GM23338 (cell line): Measurements from ENCODE around the gene CNTNAP2. TPM values are rescaled to one million over a fixed set of nuclear protein-coding genes. Genes with fewer than 3 reads are reported as not detected.

ENCODE experiments used
- ATAC-seq: fragments of 200-7000 bp; cut with Tn5 transposase; 3 replicates; pipeline ENCODE4 v1.9.1; 2020
- DNase-seq: peaks from one replicate; pipeline ENCODE4 v3.0.0-alpha.2; 2015; ENCODE audit warnings: low spot score
- H2AFZ ChIP-seq: fragments of 200-600 bp; sonication (generic); 2 replicates; pipeline ENCODE4 v1.8.0; 2016; ENCODE audit warnings: antibody characterized with exemption, mild to moderate bottlenecking, moderate library complexity
- H3F3A ChIP-seq: fragments of 200-600 bp; sonication (generic); replicated peaks from 2 replicates; pipeline ENCODE4 v1.8.0; 2017; ENCODE audit warnings: antibody characterized with exemption, mixed run types, low read depth
- H3K27ac ChIP-seq: fragments of 200-600 bp; sonication (generic); 2 replicates; pipeline ENCODE4 v1.6.1; 2016; ENCODE audit warnings: low read depth
- H3K27me3 ChIP-seq: fragments of 200-600 bp; sonication (generic); 2 replicates; pipeline ENCODE4 v1.8.0; 2016; ENCODE audit warnings: mild to moderate bottlenecking, mixed run types, moderate library complexity; ENCODE audit not compliant: insufficient read depth
- H3K36me3 ChIP-seq: fragments of 200-600 bp; sonication (generic); 2 replicates; pipeline ENCODE4 v1.8.0; 2016; ENCODE audit warnings: mild to moderate bottlenecking; ENCODE audit not compliant: insufficient read depth
- H3K4me1 ChIP-seq: fragments of 200-600 bp; sonication (generic); 2 replicates; pipeline ENCODE4 v1.8.0; 2016; ENCODE audit warnings: mild to moderate bottlenecking, moderate library complexity; ENCODE audit not compliant: insufficient read depth
- H3K4me2 ChIP-seq: fragments of 200-600 bp; sonication (generic); 2 replicates; pipeline ENCODE4 v1.7.1; 2017; ENCODE audit warnings: mixed run types
- H3K4me3 ChIP-seq: fragments of 200-600 bp; sonication (generic); 2 replicates; pipeline ENCODE4 v1.6.1; 2016; ENCODE audit warnings: mixed run types
- H3K79me2 ChIP-seq: fragments of 200-600 bp; sonication (generic); replicated peaks from 2 replicates; pipeline ENCODE4 v1.8.0; 2017; ENCODE audit warnings: mild to moderate bottlenecking; ENCODE audit not compliant: insufficient read depth
- H3K9me2 ChIP-seq: fragments of 200-600 bp; sonication (generic); 2 replicates; pipeline ENCODE4 v1.8.0; 2017; ENCODE audit not compliant: insufficient read depth
- H4K20me1 ChIP-seq: fragments of 200-600 bp; sonication (generic); replicated peaks from 2 replicates; pipeline ENCODE4 v1.8.0; 2017; ENCODE audit warnings: mild to moderate bottlenecking; ENCODE audit not compliant: insufficient read depth
- H3K27ac Mint-ChIP-seq: 2 replicates; pipeline ENCODE4 v1.8.0; 2020; ENCODE audit warnings: inconsistent platforms, mild to moderate bottlenecking, moderate library complexity, mixed read lengths
- H3K27me3 Mint-ChIP-seq: 3 replicates; pipeline ENCODE4 v1.8.0; 2022; ENCODE audit warnings: low read depth, mild to moderate bottlenecking, moderate library complexity, mixed read lengths, inconsistent platforms; ENCODE audit not compliant: insufficient read depth, poor library complexity
- H3K36me3 Mint-ChIP-seq: 3 replicates; pipeline ENCODE4 v1.8.0; 2021; ENCODE audit warnings: low read depth, mild to moderate bottlenecking, inconsistent platforms, moderate library complexity, mixed read lengths
- H3K4me1 Mint-ChIP-seq: 3 replicates; pipeline ENCODE4 v1.8.0; 2020; ENCODE audit warnings: mild to moderate bottlenecking, inconsistent platforms, mixed read lengths
- H3K4me3 Mint-ChIP-seq: 3 replicates; pipeline ENCODE4 v1.8.0; 2021; ENCODE audit warnings: moderate library complexity, mild to moderate bottlenecking, inconsistent platforms, mixed read lengths
- H3K9me3 Mint-ChIP-seq: 3 replicates; pipeline ENCODE4 v1.8.0; 2020; ENCODE audit warnings: moderate library complexity, mild to moderate bottlenecking, inconsistent platforms, mixed read lengths
- CREB1 ChIP-seq: fragments of 250-450 bp; sonication (Bioruptor Pico); IDR thresholded peaks from 2 replicates; pipeline ENCODE4 v1.5.0; 2020; ENCODE audit warnings: low read depth, mild to moderate bottlenecking, moderate library complexity
- EZH2phosphoT487 ChIP-seq: fragments of 200-600 bp; sonication (generic); IDR thresholded peaks from one replicate; pipeline ENCODE4 v1.8.1; 2018; ENCODE audit warnings: antibody characterized with exemption; ENCODE audit not compliant: unreplicated experiment
- JUNB ChIP-seq: IDR thresholded peaks from one replicate; pipeline ENCODE4 v1.6.1; 2016; ENCODE audit warnings: antibody characterized with exemption; ENCODE audit not compliant: unreplicated experiment
- NANOG ChIP-seq: IDR thresholded peaks from 2 replicates; pipeline ENCODE4 v1.6.1; 2016; ENCODE audit warnings: antibody characterized with exemption, borderline replicate concordance
- polyA plus RNA-seq: library from polyadenylated mRNA; unstranded; fragments of >200 nt; fragmentation: Nextera tagmentation; extraction: Ambion mirVana; gene quantifications from 2 replicates; pipeline ENCODE4 v1.2.1, GENCODE V29; 2016
- total RNA-seq: library from RNA; depleted of rRNA; stranded (reverse); fragments of >200 nt; shearing (Covaris generic); gene quantifications from 2 replicates; pipeline ENCODE4 v1.2.3, GENCODE V29; 2014
- TF ChIP-seq, protein P1 (sequence below): fragments of 250-450 bp; sonication (Bioruptor Pico); IDR thresholded peaks from 2 replicates; pipeline ENCODE4 v1.5.0; 2020; ENCODE audit warnings: mild to moderate bottlenecking, moderate library complexity
- TF ChIP-seq, protein P2 (sequence below): IDR thresholded peaks from 2 replicates; pipeline ENCODE4 v1.6.1; 2016; ENCODE audit warnings: antibody characterized with exemption
- TF ChIP-seq, protein P3 (sequence below), 2 experiments: fragments of 200-600 bp in 1 of 2; sonication (generic) in 1 of 2; conservative IDR thresholded peaks; 2 replicates each; pipeline versions ENCODE4 v1.5.1 to v1.6.1; 2016 to 2017; ENCODE audit warnings: antibody characterized with exemption in 2 of 2, low read depth in 2 of 2, mild to moderate bottlenecking in 2 of 2, moderate library complexity in 1 of 2

The CNTNAP2 gene
- total and polyA plus RNA-seq, 2 experiments from 2014 or later = 38.2 to 61.3 TPM

DNA sequence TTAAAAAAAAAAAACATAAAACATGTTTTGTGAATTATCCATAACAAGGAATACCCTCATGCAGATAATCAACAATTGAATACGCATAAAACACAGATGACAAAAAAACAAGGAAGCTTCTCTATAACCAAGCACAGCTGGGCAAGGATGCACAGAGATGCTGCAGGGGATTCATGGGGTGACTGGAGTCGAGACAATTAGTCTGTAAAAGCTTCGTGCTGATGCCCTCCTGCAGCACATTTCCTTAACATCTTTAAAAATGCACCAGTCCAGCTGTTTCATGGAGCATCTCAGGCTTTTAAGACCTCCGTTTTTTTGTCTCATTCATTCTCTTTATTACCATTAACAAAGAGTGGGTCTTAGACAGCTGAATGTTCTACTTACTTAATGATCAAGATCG, 1680.0 kb downstream of the CNTNAP2 start (continued):
- TF ChIP-seq, protein P1, sequence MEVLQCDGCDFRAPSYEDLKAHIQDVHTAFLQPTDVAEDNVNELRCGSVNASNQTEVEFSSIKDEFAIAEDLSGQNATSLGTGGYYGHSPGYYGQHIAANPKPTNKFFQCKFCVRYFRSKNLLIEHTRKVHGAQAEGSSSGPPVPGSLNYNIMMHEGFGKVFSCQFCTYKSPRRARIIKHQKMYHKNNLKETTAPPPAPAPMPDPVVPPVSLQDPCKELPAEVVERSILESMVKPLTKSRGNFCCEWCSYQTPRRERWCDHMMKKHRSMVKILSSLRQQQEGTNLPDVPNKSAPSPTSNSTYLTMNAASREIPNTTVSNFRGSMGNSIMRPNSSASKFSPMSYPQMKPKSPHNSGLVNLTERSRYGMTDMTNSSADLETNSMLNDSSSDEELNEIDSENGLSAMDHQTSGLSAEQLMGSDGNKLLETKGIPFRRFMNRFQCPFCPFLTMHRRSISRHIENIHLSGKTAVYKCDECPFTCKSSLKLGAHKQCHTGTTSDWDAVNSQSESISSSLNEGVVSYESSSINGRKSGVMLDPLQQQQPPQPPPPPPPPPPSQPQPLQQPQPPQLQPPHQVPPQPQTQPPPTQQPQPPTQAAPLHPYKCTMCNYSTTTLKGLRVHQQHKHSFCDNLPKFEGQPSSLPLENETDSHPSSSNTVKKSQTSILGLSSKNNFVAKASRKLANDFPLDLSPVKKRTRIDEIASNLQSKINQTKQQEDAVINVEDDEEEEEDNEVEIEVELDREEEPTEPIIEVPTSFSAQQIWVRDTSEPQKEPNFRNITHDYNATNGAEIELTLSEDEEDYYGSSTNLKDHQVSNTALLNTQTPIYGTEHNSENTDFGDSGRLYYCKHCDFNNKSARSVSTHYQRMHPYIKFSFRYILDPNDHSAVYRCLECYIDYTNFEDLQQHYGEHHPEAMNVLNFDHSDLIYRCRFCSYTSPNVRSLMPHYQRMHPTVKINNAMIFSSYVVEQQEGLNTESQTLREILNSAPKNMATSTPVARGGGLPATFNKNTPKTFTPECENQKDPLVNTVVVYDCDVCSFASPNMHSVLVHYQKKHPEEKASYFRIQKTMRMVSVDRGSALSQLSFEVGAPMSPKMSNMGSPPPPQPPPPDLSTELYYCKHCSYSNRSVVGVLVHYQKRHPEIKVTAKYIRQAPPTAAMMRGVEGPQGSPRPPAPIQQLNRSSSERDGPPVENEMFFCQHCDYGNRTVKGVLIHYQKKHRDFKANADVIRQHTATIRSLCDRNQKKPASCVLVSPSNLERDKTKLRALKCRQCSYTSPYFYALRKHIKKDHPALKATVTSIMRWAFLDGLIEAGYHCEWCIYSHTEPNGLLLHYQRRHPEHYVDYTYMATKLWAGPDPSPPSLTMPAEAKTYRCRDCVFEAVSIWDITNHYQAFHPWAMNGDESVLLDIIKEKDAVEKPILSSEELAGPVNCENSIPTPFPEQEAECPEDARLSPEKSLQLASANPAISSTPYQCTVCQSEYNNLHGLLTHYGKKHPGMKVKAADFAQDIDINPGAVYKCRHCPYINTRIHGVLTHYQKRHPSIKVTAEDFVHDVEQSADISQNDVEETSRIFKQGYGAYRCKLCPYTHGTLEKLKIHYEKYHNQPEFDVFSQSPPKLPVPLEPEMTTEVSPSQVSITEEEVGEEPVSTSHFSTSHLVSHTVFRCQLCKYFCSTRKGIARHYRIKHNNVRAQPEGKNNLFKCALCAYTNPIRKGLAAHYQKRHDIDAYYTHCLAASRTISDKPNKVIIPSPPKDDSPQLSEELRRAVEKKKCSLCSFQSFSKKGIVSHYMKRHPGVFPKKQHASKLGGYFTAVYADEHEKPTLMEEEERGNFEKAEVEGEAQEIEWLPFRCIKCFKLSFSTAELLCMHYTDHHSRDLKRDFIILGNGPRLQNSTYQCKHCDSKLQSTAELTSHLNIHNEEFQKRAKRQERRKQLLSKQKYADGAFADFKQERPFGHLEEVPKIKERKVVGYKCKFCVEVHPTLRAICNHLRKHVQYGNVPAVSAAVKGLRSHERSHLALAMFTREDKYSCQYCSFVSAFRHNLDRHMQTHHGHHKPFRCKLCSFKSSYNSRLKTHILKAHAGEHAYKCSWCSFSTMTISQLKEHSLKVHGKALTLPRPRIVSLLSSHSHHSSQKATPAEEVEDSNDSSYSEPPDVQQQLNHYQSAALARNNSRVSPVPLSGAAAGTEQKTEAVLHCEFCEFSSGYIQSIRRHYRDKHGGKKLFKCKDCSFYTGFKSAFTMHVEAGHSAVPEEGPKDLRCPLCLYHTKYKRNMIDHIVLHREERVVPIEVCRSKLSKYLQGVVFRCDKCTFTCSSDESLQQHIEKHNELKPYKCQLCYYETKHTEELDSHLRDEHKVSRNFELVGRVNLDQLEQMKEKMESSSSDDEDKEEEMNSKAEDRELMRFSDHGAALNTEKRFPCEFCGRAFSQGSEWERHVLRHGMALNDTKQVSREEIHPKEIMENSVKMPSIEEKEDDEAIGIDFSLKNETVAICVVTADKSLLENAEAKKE = no peak
- TF ChIP-seq EZH2phosphoT487 = no peak

DNA sequence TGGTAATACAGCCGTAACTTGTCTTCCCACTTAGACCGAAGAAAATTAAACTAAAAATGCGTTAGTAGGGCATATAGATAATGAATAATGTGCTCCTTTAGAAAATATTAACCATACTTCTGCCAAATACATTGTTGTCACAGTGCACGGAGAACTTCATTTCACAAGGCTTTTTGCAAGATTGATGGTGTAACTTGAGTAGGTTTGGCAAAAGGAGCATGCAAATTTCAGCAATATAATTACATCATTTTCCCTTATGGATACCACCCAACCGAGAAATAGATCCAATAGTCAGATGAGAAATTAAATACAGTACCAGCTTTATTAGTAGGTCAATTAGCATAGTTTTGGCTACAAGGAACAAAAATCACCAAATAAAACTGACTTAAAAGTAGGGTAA, 1681.4 kb downstream of the CNTNAP2 start:
- no peaks in the 10 kb centered on the region for H4K20me1 ChIP-seq
- ATAC-seq (no peak), DNase-seq (no peak)
- no peaks in the 10 kb centered on the region for H3K4me1 ChIP-seq
- H3K4me3 Mint-ChIP-seq = no peak overlapping the region
- no peaks in the 10 kb centered on the region for H3K9me2 ChIP-seq
- no peak overlapping the region for H3K27ac Mint-ChIP-seq
- TF ChIP-seq JUNB (no peak), NANOG (no peak), CREB1 (CRISPR knock-in tag) (no peak)
- TF ChIP-seq, protein P2, sequence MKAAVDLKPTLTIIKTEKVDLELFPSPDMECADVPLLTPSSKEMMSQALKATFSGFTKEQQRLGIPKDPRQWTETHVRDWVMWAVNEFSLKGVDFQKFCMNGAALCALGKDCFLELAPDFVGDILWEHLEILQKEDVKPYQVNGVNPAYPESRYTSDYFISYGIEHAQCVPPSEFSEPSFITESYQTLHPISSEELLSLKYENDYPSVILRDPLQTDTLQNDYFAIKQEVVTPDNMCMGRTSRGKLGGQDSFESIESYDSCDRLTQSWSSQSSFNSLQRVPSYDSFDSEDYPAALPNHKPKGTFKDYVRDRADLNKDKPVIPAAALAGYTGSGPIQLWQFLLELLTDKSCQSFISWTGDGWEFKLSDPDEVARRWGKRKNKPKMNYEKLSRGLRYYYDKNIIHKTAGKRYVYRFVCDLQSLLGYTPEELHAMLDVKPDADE = no peak
- TF ChIP-seq, protein P1 = no peak
- TF ChIP-seq, protein P3, sequence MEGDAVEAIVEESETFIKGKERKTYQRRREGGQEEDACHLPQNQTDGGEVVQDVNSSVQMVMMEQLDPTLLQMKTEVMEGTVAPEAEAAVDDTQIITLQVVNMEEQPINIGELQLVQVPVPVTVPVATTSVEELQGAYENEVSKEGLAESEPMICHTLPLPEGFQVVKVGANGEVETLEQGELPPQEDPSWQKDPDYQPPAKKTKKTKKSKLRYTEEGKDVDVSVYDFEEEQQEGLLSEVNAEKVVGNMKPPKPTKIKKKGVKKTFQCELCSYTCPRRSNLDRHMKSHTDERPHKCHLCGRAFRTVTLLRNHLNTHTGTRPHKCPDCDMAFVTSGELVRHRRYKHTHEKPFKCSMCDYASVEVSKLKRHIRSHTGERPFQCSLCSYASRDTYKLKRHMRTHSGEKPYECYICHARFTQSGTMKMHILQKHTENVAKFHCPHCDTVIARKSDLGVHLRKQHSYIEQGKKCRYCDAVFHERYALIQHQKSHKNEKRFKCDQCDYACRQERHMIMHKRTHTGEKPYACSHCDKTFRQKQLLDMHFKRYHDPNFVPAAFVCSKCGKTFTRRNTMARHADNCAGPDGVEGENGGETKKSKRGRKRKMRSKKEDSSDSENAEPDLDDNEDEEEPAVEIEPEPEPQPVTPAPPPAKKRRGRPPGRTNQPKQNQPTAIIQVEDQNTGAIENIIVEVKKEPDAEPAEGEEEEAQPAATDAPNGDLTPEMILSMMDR (conservative IDR thresholded peaks at IDR 0.05; ENCODE audit: low read depth in 2 of 2) = no peak
- no peaks in the 10 kb centered on the region for H3K79me2 ChIP-seq
- no peak overlapping the region for H3K4me3 ChIP-seq
- H3K27me3 Mint-ChIP-seq = no peaks in the 10 kb centered on the region
- no peaks in the 10 kb centered on the region for H3F3A ChIP-seq
- H3K4me1 Mint-ChIP-seq = peaks cover 11% of the 10 kb centered on the region
- H3K9me3 Mint-ChIP-seq = peaks cover 13% of the 10 kb centered on the region; the same call in 2 of the 3 replicates
- H3K36me3 ChIP-seq = no peaks in the 10 kb centered on the region
- no peaks in the 10 kb centered on the region for H3K36me3 Mint-ChIP-seq
- H3K4me2 ChIP-seq = no peak overlapping the region
- no peaks in the 10 kb centered on the region for H3K27me3 ChIP-seq
- no peak overlapping the region for H3K27ac ChIP-seq
- H2AFZ ChIP-seq = no peak overlapping the region
